Measurements from ENCODE around the gene RABGAP1L. TPM values are rescaled to one million over a fixed set of nuclear protein-coding genes. Genes with fewer than 3 reads are reported as not detected.

The RABGAP1L gene
- total and polyA plus RNA-seq, 2 donors (not counting 3 experiments of a cell fraction or from before 2014, with no cell fraction given), result 6.4 to 22.2 TPM

- dilution Hi-C loops (cut with MboI; ENCODE audit: extremely low pct_ligation_motif_present, low sequenced_read_pairs), result no loop called here
- CTCF ChIA-PET, result interaction anchor here (0.6 to 11.4 kb wide), 4 partner anchors 15 to 718 kb away, joined by 3 to 279 read pairs (median 21); no protein-coding TSS in a partner anchor
These were observed 583.7 kb downstream of the RABGAP1L start for GRCh38 chr1:174742805-174743653.

More at GRCh38 chr1:174742805-174743653, 583.7 kb downstream of the RABGAP1L start:
- no peaks in the 10 kb centered on the region for H4K20me1 ChIP-seq (replicated peaks; ENCODE audit: control insufficient read depth, extremely low read depth, insufficient read depth, low read length)
- no peak overlapping the region for H3K9ac ChIP-seq (replicated peaks; ENCODE audit: extremely low read depth, insufficient read depth, low read length)
- H3K36me3 ChIP-seq (ENCODE audit: control insufficient read depth in 2 of 2, extremely low read depth in 1 of 2, insufficient read depth in 2 of 2, low read length in 2 of 2), result no peaks in the 10 kb centered on the region
- no peak overlapping the region for H3K4me3 ChIP-seq (replicated peaks in 1 of 3; ENCODE audit: insufficient read depth in 1 of 3, low read depth in 1 of 3, low read length in 3 of 3)
- POLR2A ChIA-PET, result no interaction called here
- no peaks in the 10 kb centered on the region for H3K9me3 ChIP-seq (replicated peaks; ENCODE audit: control insufficient read depth, insufficient read depth, low read length)
- no peaks in the 10 kb centered on the region for H3K79me2 ChIP-seq (ENCODE audit: control insufficient read depth, insufficient read depth, low read length)
- FAIRE-seq, result no peak
- H2AFZ ChIP-seq (ENCODE audit: low read depth, low read length), result no peak overlapping the region
- no peak for DNase-seq (ENCODE audit: low read depth, low spot score)
- H3K27ac ChIP-seq (ENCODE audit: insufficient read depth, low read depth, low read length), result no peak overlapping the region
- intact Hi-C loops (cut with micrococcal nuclease), result loop anchor here (5.0 kb wide), 1 partner anchor 2001 kb away; no protein-coding TSS in a partner anchor
- H3K9me1 ChIP-seq (replicated peaks; ENCODE audit: control insufficient read depth, extremely low read depth, insufficient read depth, low read length), result no peaks in the 10 kb centered on the region
- no peak overlapping the region for H3K4me2 ChIP-seq (ENCODE audit: insufficient read depth, low read length)
- no peaks in the 10 kb centered on the region for H3K4me1 ChIP-seq (ENCODE audit: control insufficient read depth, extremely low read depth, insufficient read depth, low read length)
- H3K27me3 ChIP-seq (ENCODE audit: control insufficient read depth in 2 of 2, insufficient read depth in 2 of 2, low read length in 2 of 2), result no peaks in the 10 kb centered on the region
- BruUV-seq (replicated peaks), result no TSS peak
- TF ChIP-seq FOS (IDR thresholded peaks at IDR 0.05; ENCODE audit: borderline replicate concordance, insufficient read depth, low read length) (no peak), JUN (IDR thresholded peaks at IDR 0.05; ENCODE audit: borderline replicate concordance, insufficient read depth, insufficient read length, low read depth) (no peak), POLR2A (IDR thresholded peaks at IDR 0.05; ENCODE audit: low read depth, low read length) (no peak), MYC (IDR thresholded peaks at IDR 0.05; ENCODE audit: low read depth, low read length) (no peak), GATA2 (IDR thresholded peaks at IDR 0.05; ENCODE audit: insufficient read depth, insufficient read length, low read depth, low read length) (no peak), EZH2 (IDR thresholded peaks at IDR 0.05; ENCODE audit: borderline replicate concordance, low read depth, low read length, severe bottlenecking) (no peak), POLR2AphosphoS5 (IDR thresholded peaks at IDR 0.05; ENCODE audit: insufficient read depth, low read depth, low read length) (no peak)
- TF ChIP-seq, protein P1, sequence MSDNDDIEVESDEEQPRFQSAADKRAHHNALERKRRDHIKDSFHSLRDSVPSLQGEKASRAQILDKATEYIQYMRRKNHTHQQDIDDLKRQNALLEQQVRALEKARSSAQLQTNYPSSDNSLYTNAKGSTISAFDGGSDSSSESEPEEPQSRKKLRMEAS (IDR thresholded peaks at IDR 0.05; ENCODE audit: insufficient read depth, insufficient read length), result no peak
- TF ChIP-seq, protein P2, sequence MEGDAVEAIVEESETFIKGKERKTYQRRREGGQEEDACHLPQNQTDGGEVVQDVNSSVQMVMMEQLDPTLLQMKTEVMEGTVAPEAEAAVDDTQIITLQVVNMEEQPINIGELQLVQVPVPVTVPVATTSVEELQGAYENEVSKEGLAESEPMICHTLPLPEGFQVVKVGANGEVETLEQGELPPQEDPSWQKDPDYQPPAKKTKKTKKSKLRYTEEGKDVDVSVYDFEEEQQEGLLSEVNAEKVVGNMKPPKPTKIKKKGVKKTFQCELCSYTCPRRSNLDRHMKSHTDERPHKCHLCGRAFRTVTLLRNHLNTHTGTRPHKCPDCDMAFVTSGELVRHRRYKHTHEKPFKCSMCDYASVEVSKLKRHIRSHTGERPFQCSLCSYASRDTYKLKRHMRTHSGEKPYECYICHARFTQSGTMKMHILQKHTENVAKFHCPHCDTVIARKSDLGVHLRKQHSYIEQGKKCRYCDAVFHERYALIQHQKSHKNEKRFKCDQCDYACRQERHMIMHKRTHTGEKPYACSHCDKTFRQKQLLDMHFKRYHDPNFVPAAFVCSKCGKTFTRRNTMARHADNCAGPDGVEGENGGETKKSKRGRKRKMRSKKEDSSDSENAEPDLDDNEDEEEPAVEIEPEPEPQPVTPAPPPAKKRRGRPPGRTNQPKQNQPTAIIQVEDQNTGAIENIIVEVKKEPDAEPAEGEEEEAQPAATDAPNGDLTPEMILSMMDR (IDR thresholded peaks at IDR 0.05; ENCODE audit: extremely low read depth in 1 of 2, insufficient read depth in 1 of 2, low read depth in 1 of 2, low read length in 2 of 2), result no peak

Measured in endothelial cell of umbilical vein (primary cell).